PFSK-1 (cell line): Measurements from ENCODE around the gene ANKRD12.

ENCODE experiments used
- FOXP2 ChIP-seq: optimal IDR thresholded peaks from 2 replicates; pipeline ENCODE3; 2011; ENCODE audit warnings: borderline replicate concordance, control low read depth, inconsistent platforms; ENCODE audit not compliant: insufficient read depth; ENCODE audit errors: extremely low read length, extremely low read depth
- POLR2AphosphoS5 ChIP-seq: IDR thresholded peaks from 2 replicates; pipeline ENCODE4 v1.6.1; 2012; ENCODE audit warnings: low read depth, mild to moderate bottlenecking, control low read depth, low read length, moderate library complexity
- REST ChIP-seq, 2 experiments: IDR thresholded peaks; 2 replicates each; pipeline versions ENCODE4 v1.6.1 to v1.8.0; 2011 to 2012; ENCODE audit warnings: low read depth in 2 of 2, low read length in 2 of 2, control low read depth in 1 of 2, inconsistent platforms in 1 of 2, mild to moderate bottlenecking in 1 of 2, moderate library complexity in 1 of 2; ENCODE audit not compliant: insufficient read depth in 1 of 2
- SIN3A ChIP-seq: IDR thresholded peaks from 2 replicates; pipeline ENCODE4 v1.6.1; 2012; ENCODE audit warnings: mild to moderate bottlenecking, low read length, moderate library complexity, borderline replicate concordance; ENCODE audit not compliant: insufficient read depth
- TAF1 ChIP-seq: IDR thresholded peaks from 2 replicates; pipeline ENCODE4 v1.6.1; 2012; ENCODE audit warnings: low read length, control low read depth, borderline replicate concordance; ENCODE audit not compliant: insufficient read depth

- TF ChIP-seq REST (IDR thresholded peaks at IDR 0.05; ENCODE audit: insufficient read depth in 1 of 2, low read depth in 2 of 2, low read length in 2 of 2): no peak
- no peak for TF ChIP-seq TAF1
- TF ChIP-seq SIN3A: no peak
- TF ChIP-seq POLR2AphosphoS5: no peak
- TF ChIP-seq FOXP2: no peak
These were observed 167.9 kb downstream of the ANKRD12 start for GRCh38 chr18:9304388-9305070.
